Calu3 (cell line): ENCODE results near the gene TSPAN15. TPM values are rescaled to one million over a fixed set of nuclear protein-coding genes. Genes with fewer than 3 reads are reported as not detected.
A peak's percentile ranks its signal among the peaks of the same experiment; 100 is the strongest.

Source experiments
- BruUV-seq: library from RNA; stranded (reverse); fragments of 400-500 nt; replicated peaks from 2 replicates; lab custom pipeline; 2021; lab: Mats Ljungman, UMichigan
- CTCF ChIA-PET: fragments of 300-600 bp; sonication (Branson Sonifier 250); formaldehyde crosslinking; loops from one replicate; lab custom pipeline; 2022; ENCODE audit warnings: antibody characterized with exemption; lab: Charles Lee
- DNase-seq: peaks from one replicate; pipeline ENCODE4 v3.0.0; 2022
- H3K27ac Mint-ChIP-seq: one replicate; pipeline ENCODE4 v1.8.0; 2022; ENCODE audit warnings: mixed read lengths; ENCODE audit not compliant: unreplicated experiment
- H3K27me3 Mint-ChIP-seq: one replicate; pipeline ENCODE4 v1.8.0; 2022; ENCODE audit warnings: mixed read lengths; ENCODE audit not compliant: unreplicated experiment
- H3K36me3 Mint-ChIP-seq: one replicate; pipeline ENCODE4 v1.8.0; 2022; ENCODE audit warnings: mild to moderate bottlenecking, moderate library complexity, mixed read lengths; ENCODE audit not compliant: insufficient read depth, unreplicated experiment
- H3K4me1 Mint-ChIP-seq: one replicate; pipeline ENCODE4 v1.8.0; 2022; ENCODE audit warnings: mild to moderate bottlenecking, low read depth, mixed read lengths; ENCODE audit not compliant: unreplicated experiment
- H3K4me3 Mint-ChIP-seq: one replicate; pipeline ENCODE4 v1.8.0; 2022; ENCODE audit warnings: mild to moderate bottlenecking, low read depth, moderate library complexity, mixed read lengths; ENCODE audit not compliant: unreplicated experiment
- H3K9me3 Mint-ChIP-seq: one replicate; pipeline ENCODE4 v1.8.0; 2022; ENCODE audit warnings: low read depth, mixed read lengths; ENCODE audit not compliant: unreplicated experiment
- CTCF ChIP-seq: fragments of 200-600 bp; IDR thresholded peaks from one replicate; pipeline ENCODE4 v1.8.0; 2022; ENCODE audit warnings: antibody characterized with exemption; ENCODE audit not compliant: unreplicated experiment
- intact Hi-C: fragments of 100-400 bp; cut with micrococcal nuclease; formaldehyde crosslinking; loops from one replicate; pipeline ENCODE4 v1.10.0; 2022; ENCODE audit not compliant: unreplicated experiment
- total RNA-seq: library from RNA; stranded (reverse); gene quantifications from 2 replicates; pipeline ENCODE4 v1.2.3, GENCODE V29; 2022

Gene TSPAN15
- total RNA-seq, 1 experiment from 2014 or later: 137 TPM

- no peak for TF ChIP-seq CTCF
- no TSS peak for BruUV-seq
- no peaks in the 10 kb centered on the region for H3K27me3 Mint-ChIP-seq
- H3K36me3 Mint-ChIP-seq: peaks cover 28% of the 10 kb centered on the region
- DNase-seq: no peak
- no peak overlapping the region for H3K4me3 Mint-ChIP-seq
- H3K9me3 Mint-ChIP-seq: no peaks in the 10 kb centered on the region
- H3K27ac Mint-ChIP-seq: no peak overlapping the region
- intact Hi-C loops: no loop called here
- CTCF ChIA-PET: no interaction called here
- peaks cover 59% of the 10 kb centered on the region for H3K4me1 Mint-ChIP-seq
These were observed 20.9 kb downstream of the TSPAN15 start for GRCh38 chr10:69472142-69472541.

GRCh38 chr10:69472544-69472943 is 21.3 kb downstream of the TSPAN15 start:
- H3K4me1 Mint-ChIP-seq: peaks cover 57% of the 10 kb centered on the region
- no peak overlapping the region for H3K27ac Mint-ChIP-seq
- peaks cover 28% of the 10 kb centered on the region for H3K36me3 Mint-ChIP-seq
- H3K27me3 Mint-ChIP-seq: no peaks in the 10 kb centered on the region
- no peaks in the 10 kb centered on the region for H3K9me3 Mint-ChIP-seq
- intact Hi-C loops: no loop called here
- no peak for TF ChIP-seq CTCF
- BruUV-seq: no TSS peak
- DNase-seq: no peak
- CTCF ChIA-PET: no interaction called here
- H3K4me3 Mint-ChIP-seq: no peak overlapping the region

- no TSS peak for BruUV-seq
- no peak overlapping the region for H3K27ac Mint-ChIP-seq
- no peaks in the 10 kb centered on the region for H3K27me3 Mint-ChIP-seq
- intact Hi-C loops: no loop called here
- H3K36me3 Mint-ChIP-seq: peaks cover 28% of the 10 kb centered on the region
- no peak for DNase-seq
- H3K9me3 Mint-ChIP-seq: no peaks in the 10 kb centered on the region
- TF ChIP-seq CTCF: no peak
- CTCF ChIA-PET: no interaction called here
- peaks cover 48% of the 10 kb centered on the region for H3K4me1 Mint-ChIP-seq
- H3K4me3 Mint-ChIP-seq: peak overlapping the region; percentile 25
These were observed 22.2 kb downstream of the TSPAN15 start for GRCh38 chr10:69473304-69473990.

GRCh38 chr10:69474742-69475432 is 23.6 kb downstream of the TSPAN15 start:
- BruUV-seq: no TSS peak
- H3K27ac Mint-ChIP-seq: peak overlapping the region; percentile 25
- H3K36me3 Mint-ChIP-seq: peaks cover 26% of the 10 kb centered on the region
- no peak for TF ChIP-seq CTCF
- no peak for DNase-seq
- H3K4me3 Mint-ChIP-seq: no peak overlapping the region
- intact Hi-C loops: no loop called here
- no peaks in the 10 kb centered on the region for H3K27me3 Mint-ChIP-seq
- no peaks in the 10 kb centered on the region for H3K9me3 Mint-ChIP-seq
- H3K4me1 Mint-ChIP-seq: peaks cover 38% of the 10 kb centered on the region
- CTCF ChIA-PET: no interaction called here
